Hepatocyte (in vitro differentiated cells): ENCODE data around the gene GCNT2.

Experiments
- CTCF ChIP-seq: fragments of 200-600 bp; sonication (generic); IDR thresholded peaks from 2 replicates; pipeline ENCODE4 v1.5.1; 2016; ENCODE audit warnings: antibody characterized with exemption, mild to moderate bottlenecking; ENCODE audit not compliant: poor library complexity
- EZH2phosphoT487 ChIP-seq: fragments of 200-600 bp; sonication (generic); IDR thresholded peaks from one replicate; pipeline ENCODE4 v1.6.1; 2018; ENCODE audit warnings: antibody characterized with exemption, mild to moderate bottlenecking, low read depth, moderate library complexity; ENCODE audit not compliant: unreplicated experiment, severe bottlenecking

GRCh38 chr6:10676403-10676802, 155.3 kb downstream of the GCNT2 start:
- TF ChIP-seq CTCF (no peak), EZH2phosphoT487 (no peak)
